Measurements from ENCODE around the gene OR8B3. TPM values are rescaled to one million over a fixed set of nuclear protein-coding genes. Genes with fewer than 3 reads are reported as not detected.

The OR8B3 gene
- total and polyA plus RNA-seq, 2 donors (not counting 1 experiment from before 2014, with no cell fraction given): not detected

DNA sequence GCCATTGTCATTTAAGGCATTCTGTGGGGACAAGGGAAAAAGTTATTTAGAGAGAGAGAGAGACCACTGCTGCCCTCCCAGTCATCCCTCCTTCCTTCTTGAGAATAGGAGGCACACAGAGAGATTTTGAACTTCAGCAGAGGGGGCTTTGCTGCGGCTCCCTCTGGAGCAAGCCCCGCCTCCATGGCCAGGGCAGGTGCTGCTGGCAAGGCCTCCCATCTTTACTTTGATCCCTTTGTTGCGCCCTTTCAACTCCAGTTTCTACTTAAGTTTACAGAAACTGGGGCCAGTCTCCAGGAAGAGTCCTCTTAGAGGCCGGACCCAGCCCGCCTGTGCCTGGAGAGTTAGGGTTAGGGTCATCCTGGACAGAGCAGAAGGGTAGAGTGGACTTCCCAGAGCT lies 42.3 kb upstream of the OR8B3 start:
- H3K27ac ChIP-seq (ENCODE audit: insufficient read depth, low read length): no peak overlapping the region
- H3K9ac ChIP-seq (ENCODE audit: insufficient read depth, low read length): no peak overlapping the region
- no peak overlapping the region for H3K4me2 ChIP-seq (ENCODE audit: extremely low read depth, insufficient read depth, low read length)
- H4K20me1 ChIP-seq (ENCODE audit: control insufficient read depth, extremely low read depth, insufficient read depth, low read length): no peaks in the 10 kb centered on the region
- H3K4me1 ChIP-seq (ENCODE audit: control insufficient read depth, extremely low read depth, insufficient read depth, low read length): no peaks in the 10 kb centered on the region
- no peaks in the 10 kb centered on the region for H3K79me2 ChIP-seq (ENCODE audit: control insufficient read depth, insufficient read depth, low read length)
- no peaks in the 10 kb centered on the region for H3K27me3 ChIP-seq (ENCODE audit: control insufficient read depth, insufficient read depth, low read length)
- H2AFZ ChIP-seq (ENCODE audit: low read length): no peak overlapping the region
- no peak for DNase-seq (ENCODE audit: low read depth in 2 of 2)
- TF ChIP-seq EZH2 (IDR thresholded peaks at IDR 0.05; ENCODE audit: low read length, missing control alignments): no peak
- TF ChIP-seq, protein P1, sequence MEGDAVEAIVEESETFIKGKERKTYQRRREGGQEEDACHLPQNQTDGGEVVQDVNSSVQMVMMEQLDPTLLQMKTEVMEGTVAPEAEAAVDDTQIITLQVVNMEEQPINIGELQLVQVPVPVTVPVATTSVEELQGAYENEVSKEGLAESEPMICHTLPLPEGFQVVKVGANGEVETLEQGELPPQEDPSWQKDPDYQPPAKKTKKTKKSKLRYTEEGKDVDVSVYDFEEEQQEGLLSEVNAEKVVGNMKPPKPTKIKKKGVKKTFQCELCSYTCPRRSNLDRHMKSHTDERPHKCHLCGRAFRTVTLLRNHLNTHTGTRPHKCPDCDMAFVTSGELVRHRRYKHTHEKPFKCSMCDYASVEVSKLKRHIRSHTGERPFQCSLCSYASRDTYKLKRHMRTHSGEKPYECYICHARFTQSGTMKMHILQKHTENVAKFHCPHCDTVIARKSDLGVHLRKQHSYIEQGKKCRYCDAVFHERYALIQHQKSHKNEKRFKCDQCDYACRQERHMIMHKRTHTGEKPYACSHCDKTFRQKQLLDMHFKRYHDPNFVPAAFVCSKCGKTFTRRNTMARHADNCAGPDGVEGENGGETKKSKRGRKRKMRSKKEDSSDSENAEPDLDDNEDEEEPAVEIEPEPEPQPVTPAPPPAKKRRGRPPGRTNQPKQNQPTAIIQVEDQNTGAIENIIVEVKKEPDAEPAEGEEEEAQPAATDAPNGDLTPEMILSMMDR (conservative IDR thresholded peaks at IDR 0.05 in 1 of 2, IDR thresholded peaks at IDR 0.05 in 1 of 2; ENCODE audit: low read depth in 1 of 2, low read length in 2 of 2): no peak
- no peaks in the 10 kb centered on the region for H3K9me3 ChIP-seq (ENCODE audit: control insufficient read depth, insufficient read depth, low read depth, low read length)
- H3K4me3 ChIP-seq (replicated peaks in 1 of 4; ENCODE audit: control extremely low read depth in 1 of 4, insufficient read depth in 1 of 4, low read depth in 3 of 4, low read length in 4 of 4): no peak overlapping the region
- H3K36me3 ChIP-seq (ENCODE audit: control insufficient read depth, insufficient read depth, low read length): no peaks in the 10 kb centered on the region

DNA sequence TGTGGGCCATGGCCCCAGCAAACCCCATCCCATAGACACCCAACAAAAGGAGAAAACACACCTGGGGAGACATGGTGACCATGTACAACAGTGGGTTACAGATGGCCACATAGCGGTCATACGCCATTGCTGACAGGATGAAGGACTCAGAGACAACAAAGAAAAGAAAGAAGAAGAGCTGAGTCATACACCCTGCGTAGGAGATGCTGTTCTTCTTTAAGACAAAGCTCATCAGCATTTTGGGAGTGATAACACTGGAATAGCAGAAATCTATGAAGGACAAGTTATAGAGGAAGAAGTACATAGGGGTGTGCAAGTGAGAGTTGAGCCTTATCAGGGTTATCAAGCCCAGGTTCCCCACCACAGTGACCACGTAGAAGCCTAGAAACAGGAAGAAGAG lies 41.8 kb upstream of the OR8B3 start:
- H2AFZ ChIP-seq (ENCODE audit: low read length): no peak overlapping the region
- no peaks in the 10 kb centered on the region for H4K20me1 ChIP-seq (ENCODE audit: control insufficient read depth, extremely low read depth, insufficient read depth, low read length)
- no peak overlapping the region for H3K27ac ChIP-seq (ENCODE audit: insufficient read depth, low read length)
- H3K79me2 ChIP-seq (ENCODE audit: control insufficient read depth, insufficient read depth, low read length): no peaks in the 10 kb centered on the region
- H3K9ac ChIP-seq (ENCODE audit: insufficient read depth, low read length): no peak overlapping the region
- no peaks in the 10 kb centered on the region for H3K4me1 ChIP-seq (ENCODE audit: control insufficient read depth, extremely low read depth, insufficient read depth, low read length)
- no peak overlapping the region for H3K4me2 ChIP-seq (ENCODE audit: extremely low read depth, insufficient read depth, low read length)
- TF ChIP-seq, protein P1 (conservative IDR thresholded peaks at IDR 0.05 in 1 of 2, IDR thresholded peaks at IDR 0.05 in 1 of 2; ENCODE audit: low read depth in 1 of 2, low read length in 2 of 2): no peak
- no peak for TF ChIP-seq EZH2 (IDR thresholded peaks at IDR 0.05; ENCODE audit: low read length, missing control alignments)
- no peak overlapping the region for H3K4me3 ChIP-seq (replicated peaks in 1 of 4; ENCODE audit: control extremely low read depth in 1 of 4, insufficient read depth in 1 of 4, low read depth in 3 of 4, low read length in 4 of 4)
- DNase-seq (ENCODE audit: low read depth in 2 of 2): no peak
- H3K27me3 ChIP-seq (ENCODE audit: control insufficient read depth, insufficient read depth, low read length): no peaks in the 10 kb centered on the region
- no peaks in the 10 kb centered on the region for H3K36me3 ChIP-seq (ENCODE audit: control insufficient read depth, insufficient read depth, low read length)
- H3K9me3 ChIP-seq (ENCODE audit: control insufficient read depth, insufficient read depth, low read depth, low read length): no peaks in the 10 kb centered on the region

DNA sequence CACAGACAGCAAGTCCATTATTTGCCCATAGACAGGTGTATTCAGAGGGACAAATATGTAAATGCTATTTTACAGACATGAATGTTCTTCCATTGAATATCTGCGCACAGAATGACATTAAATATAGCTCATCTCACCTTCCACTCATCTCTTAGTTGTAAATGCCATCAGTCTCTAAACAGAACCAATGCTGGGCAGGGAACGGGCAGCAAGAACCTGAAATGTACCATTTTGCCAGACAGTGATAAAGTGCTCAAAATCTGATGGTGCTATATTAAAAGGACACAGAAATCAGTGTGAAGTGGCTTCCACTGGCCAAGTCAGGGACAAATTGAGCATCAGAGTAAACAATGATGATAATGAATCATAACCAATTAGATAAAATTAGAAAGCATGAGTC lies 35.9 kb upstream of the OR8B3 start:
- Histone ChIP-seq H3K9me3 (ENCODE audit: control insufficient read depth, insufficient read depth, low read depth, low read length) (no peaks in the 10 kb centered on the region), H3K4me2 (ENCODE audit: extremely low read depth, insufficient read depth, low read length) (no peak overlapping the region), H3K4me1 (ENCODE audit: control insufficient read depth, extremely low read depth, insufficient read depth, low read length) (no peaks in the 10 kb centered on the region), H3K9ac (ENCODE audit: insufficient read depth, low read length) (no peak overlapping the region), H3K4me3 (replicated peaks in 1 of 4; ENCODE audit: control extremely low read depth in 1 of 4, insufficient read depth in 1 of 4, low read depth in 3 of 4, low read length in 4 of 4) (no peak overlapping the region), H3K27me3 (ENCODE audit: control insufficient read depth, insufficient read depth, low read length) (no peaks in the 10 kb centered on the region), H2AFZ (ENCODE audit: low read length) (no peak overlapping the region), H3K79me2 (ENCODE audit: control insufficient read depth, insufficient read depth, low read length) (no peaks in the 10 kb centered on the region), H4K20me1 (ENCODE audit: control insufficient read depth, extremely low read depth, insufficient read depth, low read length) (no peaks in the 10 kb centered on the region), H3K27ac (ENCODE audit: insufficient read depth, low read length) (no peak overlapping the region), H3K36me3 (ENCODE audit: control insufficient read depth, insufficient read depth, low read length) (no peaks in the 10 kb centered on the region)
- TF ChIP-seq, protein P1 (conservative IDR thresholded peaks at IDR 0.05 in 1 of 2, IDR thresholded peaks at IDR 0.05 in 1 of 2; ENCODE audit: low read depth in 1 of 2, low read length in 2 of 2): no peak
- no peak for TF ChIP-seq EZH2 (IDR thresholded peaks at IDR 0.05; ENCODE audit: low read length, missing control alignments)
- no peak for DNase-seq (ENCODE audit: low read depth in 2 of 2)
